Adrenal gland (tissue), 12 donors: Measurements from ENCODE around the gene RPTOR. TPM values are rescaled to one million over a fixed set of nuclear protein-coding genes. Genes with fewer than 3 reads are reported as not detected.

Experiments
- DNase-seq, 7 donors: peaks; one replicate each; pipeline ENCODE4 v3.0.0-alpha.2; 2019 to 2020
- H3K27ac ChIP-seq, 5 donors: fragments of 200-600 bp; sonication (generic) in 4 of 5; 1 replicate in 3 of 5; 2 replicates in 2 of 5; pipeline versions ENCODE4 v1.5.1 to v1.8.0; 2016 to 2020; ENCODE audit warnings: mild to moderate bottlenecking in 1 of 5
- H3K27me3 ChIP-seq: fragments of 200-600 bp; 2 replicates; pipeline ENCODE4 v1.8.0; 2021
- H3K36me3 ChIP-seq, 2 donors: fragments of 200-600 bp; replicated peaks in 1 of 2; 1 replicate in 1 of 2; 2 replicates in 1 of 2; pipeline versions ENCODE4 v1.5.1 to v1.8.0; 2018 to 2022
- H3K4me1 ChIP-seq, 2 donors: fragments of 200-600 bp; replicated peaks in 1 of 2; 1 replicate in 1 of 2; 2 replicates in 1 of 2; pipeline versions ENCODE4 v1.5.1 to v1.8.0; 2018 to 2021
- H3K4me3 ChIP-seq, 4 donors: fragments of 200-600 bp; sonication (generic) in 3 of 4; one replicate each; pipeline ENCODE4 v1.5.1; 2016 to 2018
- H3K9me3 ChIP-seq, 3 donors: fragments of 200-600 bp; sonication (generic) in 1 of 3; replicated peaks in 1 of 3; 1 replicate in 2 of 3; 2 replicates in 1 of 3; pipeline versions ENCODE4 v1.5.1 to v1.8.0; 2016 to 2021
- CTCF ChIP-seq, 6 experiments: fragments of 450-650 bp in 4 of 6; fragments of 200-600 bp in 2 of 6; sonication (generic) in 1 of 6; IDR thresholded peaks; 1 replicate in 5 of 6; 2 replicates in 1 of 6; pipeline versions ENCODE4 v1.5.1 to v1.8.0; 2016 to 2021; ENCODE audit warnings: antibody characterized with exemption in 6 of 6, mild to moderate bottlenecking in 2 of 6, moderate library complexity in 1 of 6
- POLR2A ChIP-seq, 2 donors: fragments of 450-650 bp; IDR thresholded peaks; one replicate each; pipeline ENCODE4 v1.6.1; 2017; ENCODE audit warnings: antibody characterized with exemption in 2 of 2, mild to moderate bottlenecking in 2 of 2, moderate library complexity in 1 of 2
- WGBS, 4 donors: extraction: QIAGEN DNeasy Blood & Tissue Kit in 2 of 4; methylation state at CpG; one replicate each; pipeline versions ENCODE4 v1.1.5 to v1.1.7; 2013 to 2017; 5-methylcytosine and 5-hydroxymethylcytosine counted together
- intact Hi-C, 2 donors: fragments of 100-400 bp; cut with DNase I; formaldehyde crosslinking; loops; one replicate each; pipeline versions ENCODE4 v1.14.1 to v1.15.0; 2022 to 2023
- polyA plus RNA-seq, 3 donors: library from polyadenylated mRNA; stranded (reverse); fragments of 200-250 nt in 2 of 3; fragments of 350-450 nt in 1 of 3; fragmentation: Illumina TruSeq in 1 of 3; extraction: RNeasy Lipid Tissue Mini Kit (QIAGEN cat#74804) in 1 of 3; gene quantifications; one replicate each; pipeline ENCODE4 v1.2.3, GENCODE V29; 2013 to 2014
- total RNA-seq, 9 donors: library from RNA; depleted of rRNA in 4 of 9; stranded (reverse); fragments of >200 nt in 4 of 9; fragments of 120-200 nt in 1 of 9; fragmentation: NEBNext Ultra II Directional in 1 of 9; extraction: Animal tissue kit (Norgen Biotek cat#: 25700) in 1 of 9; gene quantifications; one replicate each; pipeline versions ENCODE4 v1.1.0 to v1.2.4, GENCODE V29; 2013 to 2023
- donor health status: healthy with polysubstance abuse.
- donor health status: Bipolar disorder and iron deficiency.
- donor health status: DM: yes; HTN: yes; CAD: no.
- donor health status: DM: no; HTN: no; CAD: no.
- donor health status: DM: no; HTN: no; CAD: no.
- donor health status: DM: yes; HTN: yes; CAD: no.

The RPTOR gene
- total and polyA plus RNA-seq, 12 donors, result 9.7 to 53.3 (median 29.7) TPM

GRCh38 chr17:80957461-80957941 lies 412.9 kb downstream of the RPTOR start:
- WGBS, 4 donors, result 95 to 99% (median 97%) methylated on average over 9 to 12 of the region's 12 CpGs
- Histone ChIP-seq H3K36me3 (no peaks in the 10 kb centered on the region), H3K27ac (no peak overlapping the region), H3K4me3 (no peak overlapping the region), H3K9me3 (no peaks in the 10 kb centered on the region), H3K27me3 (no peaks in the 10 kb centered on the region), H3K4me1 (peaks cover 3 to 17% of the 10 kb centered on the region in 2 donors)
- intact Hi-C loops, result no loop called here
- peak in 3 of 7 donors; percentile 5 to 14 (median 11) for DNase-seq
- TF ChIP-seq CTCF (IDR thresholded peaks at IDR 0.05) (no peak), POLR2A (IDR thresholded peaks at IDR 0.05) (no peak)

- intact Hi-C loops, result no loop called here
These were observed 414.8 kb downstream of the RPTOR start for GRCh38 chr17:80959330-80960036.

GRCh38 chr17:80960037-80960796 lies 415.6 kb downstream of the RPTOR start:
- no peak overlapping the region for H3K4me3 ChIP-seq
- no peaks in the 10 kb centered on the region for H3K36me3 ChIP-seq
- TF ChIP-seq CTCF (IDR thresholded peaks at IDR 0.05) (no peak), POLR2A (IDR thresholded peaks at IDR 0.05) (no peak)
- DNase-seq, result no peak
- WGBS, 4 donors, result 75 to 79% (median 77%) methylated on average over 20 to 24 of the region's 24 CpGs; no CpG with 5 or more reads in 1 of the 4 donors
- H3K27ac ChIP-seq, result peak overlapping the region in 2 of 5 donors; percentile 56 to 61
- no peaks in the 10 kb centered on the region for H3K27me3 ChIP-seq
- intact Hi-C loops, result no loop called here
- H3K4me1 ChIP-seq, result peaks cover 3 to 17% of the 10 kb centered on the region in 2 donors
- no peaks in the 10 kb centered on the region for H3K9me3 ChIP-seq

More at GRCh38 chr17:80959330-80960036, 414.8 kb downstream of the RPTOR start:
- peak; percentile 77 to 95 (median 91) for DNase-seq
- TF ChIP-seq CTCF (IDR thresholded peaks at IDR 0.05), result no peak
- no peak for TF ChIP-seq POLR2A (IDR thresholded peaks at IDR 0.05)
- Histone ChIP-seq H3K27me3 (no peaks in the 10 kb centered on the region), H3K36me3 (no peaks in the 10 kb centered on the region), H3K4me1 (peaks cover 3 to 17% of the 10 kb centered on the region in 2 donors), H3K9me3 (no peaks in the 10 kb centered on the region), H3K27ac (peak overlapping the region in 2 of 5 donors; percentile 56 to 61), H3K4me3 (no peak overlapping the region)
- 41 to 67% (median 48%) methylated on average over 17 to 23 of the region's 23 CpGs for WGBS, 4 donors

GRCh38 chr17:80960797-80961452 lies 416.3 kb downstream of the RPTOR start:
- WGBS, 4 donors, result 80 to 94% (median 91%) methylated on average over 11 to 31 of the region's 31 CpGs
- H3K27me3 ChIP-seq, result no peaks in the 10 kb centered on the region
- H3K4me1 ChIP-seq, result peaks cover 3 to 17% of the 10 kb centered on the region in 2 donors
- TF ChIP-seq CTCF (IDR thresholded peaks at IDR 0.05), result no peak
- TF ChIP-seq POLR2A (IDR thresholded peaks at IDR 0.05), result no peak
- H3K27ac ChIP-seq, result peak overlapping the region in 2 of 5 donors; percentile 30 to 61
- no peak overlapping the region for H3K4me3 ChIP-seq
- no peak for DNase-seq
- intact Hi-C loops, result no loop called here
- H3K36me3 ChIP-seq, result no peaks in the 10 kb centered on the region
- H3K9me3 ChIP-seq, result no peaks in the 10 kb centered on the region
